ENCODE data around the gene TMC2. TPM values are rescaled to one million over a fixed set of nuclear protein-coding genes. Genes with fewer than 3 reads are reported as not detected.

Gene TMC2
- total RNA-seq, 6 donors from 2014 or later, result 0.22 to 0.57 (median 0.41) TPM; not detected in 2

GRCh38 chr20:2535711-2536559 lies 438 bp upstream of the TMC2 start:
- Histone ChIP-seq H3K9me3 (no peaks in the 10 kb centered on the region), H3K36me3 (no peaks in the 10 kb centered on the region), H3K4me1 (no peaks in the 10 kb centered on the region), H3K27ac (no peak overlapping the region), H3K27me3 (no peaks in the 10 kb centered on the region), H3K4me3 (no peak overlapping the region)
- no peak for ATAC-seq (ENCODE audit: low FRiP score in 2 of 2)
- TF ChIP-seq, protein P1, sequence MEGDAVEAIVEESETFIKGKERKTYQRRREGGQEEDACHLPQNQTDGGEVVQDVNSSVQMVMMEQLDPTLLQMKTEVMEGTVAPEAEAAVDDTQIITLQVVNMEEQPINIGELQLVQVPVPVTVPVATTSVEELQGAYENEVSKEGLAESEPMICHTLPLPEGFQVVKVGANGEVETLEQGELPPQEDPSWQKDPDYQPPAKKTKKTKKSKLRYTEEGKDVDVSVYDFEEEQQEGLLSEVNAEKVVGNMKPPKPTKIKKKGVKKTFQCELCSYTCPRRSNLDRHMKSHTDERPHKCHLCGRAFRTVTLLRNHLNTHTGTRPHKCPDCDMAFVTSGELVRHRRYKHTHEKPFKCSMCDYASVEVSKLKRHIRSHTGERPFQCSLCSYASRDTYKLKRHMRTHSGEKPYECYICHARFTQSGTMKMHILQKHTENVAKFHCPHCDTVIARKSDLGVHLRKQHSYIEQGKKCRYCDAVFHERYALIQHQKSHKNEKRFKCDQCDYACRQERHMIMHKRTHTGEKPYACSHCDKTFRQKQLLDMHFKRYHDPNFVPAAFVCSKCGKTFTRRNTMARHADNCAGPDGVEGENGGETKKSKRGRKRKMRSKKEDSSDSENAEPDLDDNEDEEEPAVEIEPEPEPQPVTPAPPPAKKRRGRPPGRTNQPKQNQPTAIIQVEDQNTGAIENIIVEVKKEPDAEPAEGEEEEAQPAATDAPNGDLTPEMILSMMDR (IDR thresholded peaks at IDR 0.05), result no peak
- no peak for TF ChIP-seq POLR2A (IDR thresholded peaks at IDR 0.05)
- TF ChIP-seq POLR2AphosphoS5 (IDR thresholded peaks at IDR 0.05), result no peak
- no peak for TF ChIP-seq EP300 (IDR thresholded peaks at IDR 0.05)
- WGBS, 2 donors, result 57% methylated on average over 11 to 12 of the region's 12 CpGs
- DNase-seq, result no peak

DNA sequence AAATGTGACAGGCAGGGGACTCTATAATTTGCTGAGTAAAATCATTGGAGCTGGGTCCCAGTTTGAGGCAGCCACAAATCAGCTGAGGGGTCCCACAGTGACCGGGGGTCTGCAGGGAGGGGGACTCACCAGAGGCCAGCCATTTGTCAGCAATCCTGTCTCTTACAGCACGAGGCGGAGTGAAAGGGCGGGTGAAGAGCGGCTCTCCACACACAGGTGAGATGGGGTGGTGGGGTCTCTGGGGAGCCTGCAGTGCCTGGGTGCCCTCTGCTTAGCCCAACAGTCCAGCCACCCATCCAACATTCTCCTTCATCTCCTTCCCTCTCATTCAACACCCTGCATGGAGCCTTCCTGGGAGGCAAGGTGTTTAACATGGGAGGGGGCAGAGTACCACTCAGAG lies 728 bp downstream of the TMC2 start:
- no peak overlapping the region for H3K4me3 ChIP-seq
- no peaks in the 10 kb centered on the region for H3K36me3 ChIP-seq
- DNase-seq (no peak), ATAC-seq (ENCODE audit: low FRiP score in 2 of 2) (no peak)
- H3K9me3 ChIP-seq, result no peaks in the 10 kb centered on the region
- no peak overlapping the region for H3K27ac ChIP-seq
- WGBS, 2 donors, result 82 to 83% methylated on average over 5 of the region's 5 CpGs
- no peaks in the 10 kb centered on the region for H3K27me3 ChIP-seq
- H3K4me1 ChIP-seq, result no peaks in the 10 kb centered on the region
- TF ChIP-seq POLR2A (IDR thresholded peaks at IDR 0.05) (no peak), EP300 (IDR thresholded peaks at IDR 0.05) (no peak), POLR2AphosphoS5 (IDR thresholded peaks at IDR 0.05) (no peak)
- TF ChIP-seq, protein P1 (IDR thresholded peaks at IDR 0.05), result no peak

DNA sequence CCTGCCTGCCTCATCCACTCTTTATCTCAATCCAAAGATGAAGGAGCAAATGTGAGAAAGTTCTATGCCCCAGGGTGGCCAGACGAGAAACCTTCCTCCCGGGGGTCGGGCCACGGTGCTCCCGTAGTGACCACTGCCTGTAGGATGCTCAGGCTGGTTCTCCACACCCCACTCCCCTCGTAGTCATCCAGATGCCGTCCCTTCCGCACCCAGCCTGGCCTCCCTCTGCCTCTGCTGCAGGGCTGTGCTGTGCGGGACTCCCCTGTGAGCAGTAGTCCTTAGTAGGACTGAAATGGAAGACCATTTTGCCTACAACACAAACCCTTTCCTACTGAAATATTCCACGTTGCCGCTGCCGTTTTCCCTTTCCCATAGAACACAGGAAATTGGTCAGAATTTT lies 2.0 kb downstream of the TMC2 start:
- H3K4me1 ChIP-seq, result no peaks in the 10 kb centered on the region
- no peak overlapping the region for H3K27ac ChIP-seq
- H3K4me3 ChIP-seq, result no peak overlapping the region
- no peaks in the 10 kb centered on the region for H3K36me3 ChIP-seq
- 82% methylated on average over 7 to 12 of the region's 12 CpGs for WGBS, 2 donors
- H3K9me3 ChIP-seq, result no peaks in the 10 kb centered on the region
- ATAC-seq (ENCODE audit: low FRiP score in 2 of 2) (no peak), DNase-seq (no peak)
- H3K27me3 ChIP-seq, result no peaks in the 10 kb centered on the region
- TF ChIP-seq, protein P1 (IDR thresholded peaks at IDR 0.05), result no peak
- TF ChIP-seq POLR2AphosphoS5 (IDR thresholded peaks at IDR 0.05), result no peak

- Histone ChIP-seq H3K4me1 (no peaks in the 10 kb centered on the region), H3K36me3 (no peaks in the 10 kb centered on the region), H3K27ac (no peak overlapping the region), H3K4me3 (no peak overlapping the region), H3K27me3 (no peaks in the 10 kb centered on the region), H3K9me3 (no peaks in the 10 kb centered on the region)
- DNase-seq (no peak), ATAC-seq (ENCODE audit: low FRiP score in 2 of 2) (no peak)
- WGBS, 2 donors, result 49 to 61% methylated on average over 8 of the region's 8 CpGs
- TF ChIP-seq EP300 (IDR thresholded peaks at IDR 0.05) (no peak), POLR2A (IDR thresholded peaks at IDR 0.05) (no peak), POLR2AphosphoS5 (IDR thresholded peaks at IDR 0.05) (no peak)
- TF ChIP-seq, protein P1 (IDR thresholded peaks at IDR 0.05), result no peak
These were observed 2.8 kb downstream of the TMC2 start for GRCh38 chr20:2538931-2539720.

Data from upper lobe of left lung (tissue), 6 donors.